HFF-Myc (cell line): Measurements from ENCODE around the gene PARP9.

Source experiments
- DNase-seq: peaks from one replicate; pipeline ENCODE4 v3.0.0-alpha.2; 2011; ENCODE audit warnings: low read depth; ENCODE audit errors: extremely low read depth
- H3K4me3 ChIP-seq: replicated peaks from 2 replicates; pipeline ENCODE4 v1.5.1; 2011; ENCODE audit warnings: low read depth, mild to moderate bottlenecking, control low read depth, low read length
- TF ChIP-seq, protein P1 (sequence below): IDR thresholded peaks from 2 replicates; pipeline ENCODE4 v1.5.1; 2012; ENCODE audit warnings: mild to moderate bottlenecking, low read depth, low read length, control low read depth; ENCODE audit errors: missing control alignments

Gene PARP9

GRCh38 chr3:122564155-122564912 lies at the start of gene PARP9, which contains the start of gene DTX3L:
TSS of gene PARP9 (minus strand) at chr3:122564300. CDS start at chr3:122559620, 4,680 bp downstream.
TSS of gene DTX3L (plus strand) at chr3:122564338. CDS start at chr3:122564427, 89 bp downstream.
- peak; percentile 24 for DNase-seq

DNA sequence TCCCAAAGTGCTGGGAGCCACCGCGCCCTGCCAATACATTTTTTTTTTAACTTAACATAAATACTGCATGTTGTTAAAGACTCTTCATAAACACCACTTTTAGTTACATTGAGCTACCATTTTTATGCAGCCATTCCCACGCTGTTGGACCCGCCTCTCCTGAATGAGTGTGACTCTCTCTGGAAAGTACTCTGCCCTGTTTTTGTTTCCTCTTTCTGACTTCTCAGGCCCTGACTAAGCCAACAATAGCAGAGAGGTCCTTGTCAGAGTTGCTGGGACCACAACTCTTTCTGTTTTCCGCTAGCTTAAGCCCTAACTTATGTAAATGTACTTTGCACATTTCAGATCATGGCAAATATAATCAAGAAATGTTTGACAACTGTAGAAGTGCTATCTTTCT lies 48.6 kb upstream of the PARP9 start:
- no peak for DNase-seq
- H3K4me3 ChIP-seq = no peak overlapping the region
- TF ChIP-seq, protein P1, sequence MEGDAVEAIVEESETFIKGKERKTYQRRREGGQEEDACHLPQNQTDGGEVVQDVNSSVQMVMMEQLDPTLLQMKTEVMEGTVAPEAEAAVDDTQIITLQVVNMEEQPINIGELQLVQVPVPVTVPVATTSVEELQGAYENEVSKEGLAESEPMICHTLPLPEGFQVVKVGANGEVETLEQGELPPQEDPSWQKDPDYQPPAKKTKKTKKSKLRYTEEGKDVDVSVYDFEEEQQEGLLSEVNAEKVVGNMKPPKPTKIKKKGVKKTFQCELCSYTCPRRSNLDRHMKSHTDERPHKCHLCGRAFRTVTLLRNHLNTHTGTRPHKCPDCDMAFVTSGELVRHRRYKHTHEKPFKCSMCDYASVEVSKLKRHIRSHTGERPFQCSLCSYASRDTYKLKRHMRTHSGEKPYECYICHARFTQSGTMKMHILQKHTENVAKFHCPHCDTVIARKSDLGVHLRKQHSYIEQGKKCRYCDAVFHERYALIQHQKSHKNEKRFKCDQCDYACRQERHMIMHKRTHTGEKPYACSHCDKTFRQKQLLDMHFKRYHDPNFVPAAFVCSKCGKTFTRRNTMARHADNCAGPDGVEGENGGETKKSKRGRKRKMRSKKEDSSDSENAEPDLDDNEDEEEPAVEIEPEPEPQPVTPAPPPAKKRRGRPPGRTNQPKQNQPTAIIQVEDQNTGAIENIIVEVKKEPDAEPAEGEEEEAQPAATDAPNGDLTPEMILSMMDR = no peak

More at GRCh38 chr3:122564155-122564912, at the start of gene PARP9, which contains the start of gene DTX3L:
- peak within 1 kb of the TSS; percentile 57 for H3K4me3 ChIP-seq
- TF ChIP-seq, protein P1 = no peak

DNA sequence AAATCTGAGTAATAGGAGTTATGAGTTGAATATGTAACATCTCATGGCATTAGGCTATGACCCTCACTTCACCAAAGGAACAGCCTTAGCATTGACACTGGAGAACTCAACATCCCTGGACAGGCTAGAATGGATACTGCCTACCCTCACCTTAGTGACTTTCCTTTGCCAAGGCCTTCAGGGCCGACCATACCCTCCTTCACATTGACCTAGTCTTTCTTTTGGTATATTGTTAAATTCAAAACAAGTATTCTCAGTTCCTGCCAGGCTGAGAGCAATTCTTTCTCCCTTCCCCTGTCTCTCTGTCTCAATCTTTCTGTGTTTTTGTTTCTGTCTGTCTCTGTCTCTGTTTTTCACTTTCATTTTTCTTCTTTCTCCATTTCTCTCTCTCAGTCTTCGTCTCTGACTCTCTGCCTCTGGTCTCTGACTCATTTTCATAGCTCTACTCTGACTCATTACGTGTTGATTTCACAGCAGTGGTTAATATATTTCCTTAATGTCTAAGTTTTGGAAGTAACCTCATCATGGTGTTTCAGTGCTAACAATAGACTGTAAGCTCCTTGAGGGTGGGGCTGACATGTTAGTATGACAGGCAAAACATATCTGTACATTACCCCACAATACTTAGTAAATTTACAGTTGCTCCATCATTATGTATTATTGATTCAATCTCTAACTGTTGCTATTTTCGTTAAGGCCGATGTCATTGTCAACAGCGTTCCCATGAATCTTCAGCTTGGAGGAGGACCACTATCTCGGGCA lies 45.9 kb upstream of the PARP9 start:
- DNase-seq = peak; percentile 43
- no peak overlapping the region for H3K4me3 ChIP-seq
- TF ChIP-seq, protein P1 = no peak

- DNase-seq = no peak
- no peak overlapping the region for H3K4me3 ChIP-seq
Observed at GRCh38 chr3:122608916-122609315, 44.8 kb upstream of the PARP9 start.

GRCh38 chr3:122606330-122606729 lies 42.2 kb upstream of the PARP9 start:
- TF ChIP-seq, protein P1 = no peak
- no peak for DNase-seq
- H3K4me3 ChIP-seq = no peak overlapping the region

More at GRCh38 chr3:122608916-122609315, 44.8 kb upstream of the PARP9 start:
- TF ChIP-seq, protein P1 = no peak

- H3K4me3 ChIP-seq = no peak overlapping the region
- TF ChIP-seq, protein P1 = no peak
- DNase-seq = no peak
Observed at GRCh38 chr3:122603056-122603455, 39.0 kb upstream of the PARP9 start.
